Psoas muscle (tissue), 8 donors: ENCODE results near the gene PHLDB2. TPM values are rescaled to one million over a fixed set of nuclear protein-coding genes. Genes with fewer than 3 reads are reported as not detected.
A peak's percentile ranks its signal among the peaks of the same experiment; 100 is the strongest.

ENCODE experiments used
- ATAC-seq, 4 donors: fragments of 200-7000 bp; cut with Tn5 transposase; one replicate each; pipeline ENCODE4 v1.9.1; 2020; ENCODE audit warnings: moderate library complexity in 3 of 4, mild to moderate bottlenecking in 2 of 4
- DNase-seq, 2 donors: peaks; one replicate each; pipeline ENCODE4 v3.0.0-alpha.2; 2020
- H3K27ac ChIP-seq: fragments of 200-600 bp; one replicate; pipeline ENCODE4 v1.8.0; 2022
- H3K27me3 ChIP-seq, 3 donors: fragments of 200-600 bp in 1 of 3; one replicate each; pipeline versions ENCODE4 v1.6.1 to v1.8.0; 2013 to 2022; ENCODE audit warnings: low read length in 2 of 3, mild to moderate bottlenecking in 2 of 3, moderate library complexity in 1 of 3; ENCODE audit not compliant: insufficient read depth in 3 of 3
- H3K36me3 ChIP-seq, 2 donors: fragments of 200-600 bp in 1 of 2; one replicate each; pipeline versions ENCODE4 v1.6.1 to v1.8.0; 2013 to 2022; ENCODE audit warnings: low read depth in 1 of 2, mild to moderate bottlenecking in 1 of 2, moderate library complexity in 1 of 2; ENCODE audit not compliant: insufficient read depth in 1 of 2
- H3K4me1 ChIP-seq: fragments of 200-600 bp; one replicate; pipeline ENCODE4 v1.8.0; 2022
- H3K4me3 ChIP-seq: fragments of 200-600 bp; one replicate; pipeline ENCODE4 v1.8.0; 2022; ENCODE audit warnings: mild to moderate bottlenecking
- H3K9me3 ChIP-seq: fragments of 200-600 bp; one replicate; pipeline ENCODE4 v1.8.0; 2022
- CTCF ChIP-seq: fragments of 200-600 bp; IDR thresholded peaks from one replicate; pipeline ENCODE4 v1.8.0; 2022; ENCODE audit warnings: antibody characterized with exemption
- WGBS, 3 donors: extraction: QIAGEN DNeasy Blood & Tissue Kit; methylation state at CpG; one replicate each; pipeline versions ENCODE4 v1.1.6 to v1.1.7; 2013; 5-methylcytosine and 5-hydroxymethylcytosine counted together
- intact Hi-C, 2 donors: fragments of 100-400 bp; cut with DNase I; formaldehyde crosslinking; loops; one replicate each; pipeline versions ENCODE4 v1.11.0 to v1.14.2; 2022
- polyA plus RNA-seq, 3 donors: library from polyadenylated mRNA; stranded (reverse); fragments of 200-250 nt; gene quantifications; one replicate each; pipeline ENCODE4 v1.2.3, GENCODE V29; 2013
- total RNA-seq, 4 donors: library from RNA; stranded (reverse); fragmentation: NEBNext Ultra II Directional in 2 of 4; extraction: Animal tissue kit (Norgen Biotek cat#: 25700) in 2 of 4; gene quantifications; one replicate each; pipeline versions ENCODE4 v1.2.1 to v1.2.4, GENCODE V29; 2021 to 2023
- donor health status: healthy with polysubstance abuse.
- donor health status: DM: no; HTN: no; CAD: no; lungs with moderate emphysema.
- donor health status: Bipolar disorder and iron deficiency.
- donor health status: healthy.
- donor health status: DM: yes; HTN: yes; CAD: no.
- donor health status: DM: no; HTN: no; CAD: no.
- donor health status: DM: no; HTN: no; CAD: no.
- donor health status: DM: yes; HTN: yes; CAD: no.

Gene PHLDB2
- total and polyA plus RNA-seq, 7 donors, result 2.9 to 8.5 (median 5.6) TPM

- TF ChIP-seq CTCF, result no peak
- H3K27me3 ChIP-seq, result no peaks in the 10 kb centered on the region
- no peak overlapping the region for H3K27ac ChIP-seq
- DNase-seq (no peak), ATAC-seq (no peak)
- intact Hi-C loops, result loop anchor here in 1 of 2 donors (5.0 kb wide), 1 partner anchor 298 kb away; no protein-coding TSS in a partner anchor
- H3K36me3 ChIP-seq, result no peaks in the 10 kb centered on the region
- no peaks in the 10 kb centered on the region for H3K9me3 ChIP-seq
- no peaks in the 10 kb centered on the region for H3K4me1 ChIP-seq
- WGBS, 3 donors, result 90 to 96% (median 94%) methylated on average over 2 of the region's 2 CpGs
- no peak overlapping the region for H3K4me3 ChIP-seq
These were observed 106.4 kb downstream of the PHLDB2 start for GRCh38 chr3:111965484-111965883.

- H3K27me3 ChIP-seq, result no peaks in the 10 kb centered on the region
- DNase-seq (no peak), ATAC-seq (no peak)
- intact Hi-C loops, result loop anchor here (1.0 to 5.0 kb wide), 2 partner anchors 250 to 300 kb away; no protein-coding TSS in a partner anchor
- no peaks in the 10 kb centered on the region for H3K9me3 ChIP-seq
- no peak for TF ChIP-seq CTCF
- H3K27ac ChIP-seq, result no peak overlapping the region
- peaks cover 3% of the 10 kb centered on the region for H3K4me1 ChIP-seq
- WGBS, 3 donors, result 30 to 36% (median 31%) methylated on average over 3 of the region's 3 CpGs
- no peaks in the 10 kb centered on the region for H3K36me3 ChIP-seq
- no peak overlapping the region for H3K4me3 ChIP-seq
These were observed 108.0 kb downstream of the PHLDB2 start for GRCh38 chr3:111967068-111967467.

- DNase-seq, result peak; percentile 76 to 83
- peaks cover 3% of the 10 kb centered on the region for H3K4me1 ChIP-seq
- peak; percentile 93 for TF ChIP-seq CTCF
- no peaks in the 10 kb centered on the region for H3K9me3 ChIP-seq
- no peak overlapping the region for H3K27ac ChIP-seq
- ATAC-seq, result peak; percentile 84 to 95 (median 90)
- no peak overlapping the region for H3K4me3 ChIP-seq
- 4 to 9% (median 6%) methylated on average over 8 of the region's 8 CpGs for WGBS, 3 donors
- no peaks in the 10 kb centered on the region for H3K27me3 ChIP-seq
- intact Hi-C loops, result loop anchor here (1.0 to 5.0 kb wide), 3 partner anchors 71 to 300 kb away; no protein-coding TSS in a partner anchor
- no peaks in the 10 kb centered on the region for H3K36me3 ChIP-seq
These were observed 108.7 kb downstream of the PHLDB2 start for GRCh38 chr3:111967651-111968274.

GRCh38 chr3:111968319-111969054 is 109.4 kb downstream of the PHLDB2 start:
- ATAC-seq (no peak), DNase-seq (no peak)
- no peaks in the 10 kb centered on the region for H3K27me3 ChIP-seq
- no peak overlapping the region for H3K4me3 ChIP-seq
- no peaks in the 10 kb centered on the region for H3K9me3 ChIP-seq
- whole genome bisulfite sequencing, 3 donors, result 42 to 59% (median 47%) methylated on average over 5 of the region's 5 CpGs
- H3K4me1 ChIP-seq, result peaks cover 3% of the 10 kb centered on the region
- H3K27ac ChIP-seq, result no peak overlapping the region
- intact Hi-C loops, result loop anchor here in 1 of 2 donors (2.0 to 5.0 kb wide), 2 partner anchors 72 to 301 kb away; no protein-coding TSS in a partner anchor
- no peak for TF ChIP-seq CTCF
- no peaks in the 10 kb centered on the region for H3K36me3 ChIP-seq
